HFF-Myc (cell line): ENCODE results near the gene LPCAT1.
"Not testable (repeated sequence)": the region's sequence is repeated elsewhere in the genome, so short reads cannot be mapped to it uniquely, and the experiment has no call there.

Source experiments
- DNase-seq: peaks from one replicate; pipeline ENCODE4 v3.0.0-alpha.2; 2011; ENCODE audit warnings: low read depth; ENCODE audit errors: extremely low read depth
- H3K4me3 ChIP-seq: replicated peaks from 2 replicates; pipeline ENCODE4 v1.5.1; 2011; ENCODE audit warnings: low read depth, mild to moderate bottlenecking, control low read depth, low read length
- CTCF ChIP-seq: IDR thresholded peaks from 2 replicates; pipeline ENCODE4 v1.5.1; 2012; ENCODE audit warnings: mild to moderate bottlenecking, low read depth, low read length, control low read depth; ENCODE audit errors: missing control alignments

LPCAT1 gene

GRCh38 chr5:1544294-1544961, 20.7 kb upstream of the LPCAT1 start:
- no peak for TF ChIP-seq CTCF
- no peak for DNase-seq
- H3K4me3 ChIP-seq = no peak overlapping the region

- no peak overlapping the region for H3K4me3 ChIP-seq
- DNase-seq = no peak
- TF ChIP-seq CTCF = no peak
These were observed 19.9 kb upstream of the LPCAT1 start for GRCh38 chr5:1543398-1544293.

DNA sequence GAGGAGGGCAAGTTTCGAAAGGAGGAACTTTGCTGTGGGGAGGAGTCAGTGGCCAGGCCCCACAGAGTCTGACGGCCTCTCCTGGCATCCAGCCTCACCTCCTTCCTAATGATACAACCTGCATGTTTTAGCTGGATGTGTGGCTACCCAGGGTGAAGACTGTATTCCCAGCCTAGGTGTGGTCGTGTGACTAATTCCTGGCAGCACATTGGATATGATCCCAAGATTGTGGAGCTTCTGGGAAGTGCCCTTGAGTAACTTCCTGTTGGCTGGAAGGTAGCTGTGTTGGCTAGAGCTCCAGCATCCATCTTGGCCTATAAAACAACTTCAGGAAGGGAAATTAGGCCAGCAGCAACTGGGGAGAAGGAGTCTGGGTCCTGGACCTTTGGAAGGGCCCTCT, 19.0 kb upstream of the LPCAT1 start:
- no peak overlapping the region for H3K4me3 ChIP-seq
- peak; percentile 36 for DNase-seq
- TF ChIP-seq CTCF = no peak

GRCh38 chr5:1541702-1542400, 18.1 kb upstream of the LPCAT1 start:
- TF ChIP-seq CTCF = no peak
- no peak for DNase-seq

GRCh38 chr5:1540831-1541701, 17.3 kb upstream of the LPCAT1 start:
- no peak overlapping the region for H3K4me3 ChIP-seq
- DNase-seq = no peak
- TF ChIP-seq CTCF = no peak

More at GRCh38 chr5:1541702-1542400, 18.1 kb upstream of the LPCAT1 start:
- no peak overlapping the region for H3K4me3 ChIP-seq

DNA sequence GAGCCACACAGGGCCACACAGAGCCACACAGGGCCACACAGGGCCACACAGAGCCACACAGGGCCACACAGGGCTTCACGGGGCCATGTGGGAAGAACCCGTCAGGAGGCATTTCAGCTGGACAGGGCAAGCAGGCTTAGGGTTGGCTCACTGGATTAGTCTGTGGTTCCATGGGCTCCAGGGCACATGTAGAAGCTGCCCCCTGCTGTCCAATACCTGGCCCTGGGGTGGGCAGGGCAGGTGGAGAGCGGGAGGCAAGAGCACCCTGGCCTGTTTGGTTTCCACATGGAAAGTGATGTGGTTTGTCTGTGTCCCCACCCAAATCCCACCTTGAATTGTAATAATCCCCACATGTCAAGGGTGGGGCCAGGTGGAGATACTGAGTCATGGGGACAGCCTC, 16.4 kb upstream of the LPCAT1 start:
- DNase-seq = no peak
- TF ChIP-seq CTCF = no peak
- H3K4me3 ChIP-seq = no peak overlapping the region

DNA sequence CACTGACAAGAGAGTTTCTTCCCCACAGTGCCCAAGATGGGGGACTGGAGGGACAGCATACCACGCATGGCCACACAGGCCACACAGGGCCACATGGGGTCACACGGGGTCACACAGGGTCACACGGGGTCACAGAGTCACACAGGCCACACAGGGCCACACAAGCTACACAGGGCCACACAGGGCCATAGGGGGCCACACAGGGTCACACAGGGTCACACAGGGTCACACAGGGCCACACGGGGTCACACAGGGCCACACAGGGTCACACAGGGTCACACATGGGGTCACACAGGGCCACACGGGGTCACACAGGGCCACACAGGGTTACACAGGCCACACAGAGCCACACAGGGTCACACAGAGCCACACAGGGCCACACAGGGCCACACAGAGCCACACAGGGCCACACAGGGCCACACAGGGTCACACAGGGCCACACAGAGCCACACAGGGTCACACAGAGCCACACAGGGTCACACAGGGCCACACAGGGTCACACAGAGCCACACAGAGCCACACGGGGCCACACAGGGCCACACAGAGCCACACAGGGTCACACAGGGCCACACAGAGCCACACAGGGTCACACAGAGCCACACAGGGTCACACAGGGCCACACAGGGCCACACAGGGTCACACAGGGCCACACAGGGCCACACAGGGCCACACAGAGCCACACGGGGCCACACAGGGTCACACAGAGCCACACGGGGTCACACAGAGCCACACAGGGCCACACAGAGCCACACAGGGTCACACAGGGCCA, 15.8 kb upstream of the LPCAT1 start:
- H3K4me3 ChIP-seq, DNase-seq: not testable (repeated sequence)
